Endothelial cell of umbilical vein (primary cell): Measurements from ENCODE around the gene CD47. TPM values are rescaled to one million over a fixed set of nuclear protein-coding genes. Genes with fewer than 3 reads are reported as not detected.
A peak's percentile ranks its signal among the peaks of the same experiment; 100 is the strongest.

Experiments used
- BruUV-seq: library from RNA; stranded (reverse); fragments of 400-500 nt; replicated peaks from 2 replicates; lab custom pipeline; 2021; lab: Mats Ljungman, UMichigan
- CTCF ChIA-PET: fragments of 300-600, 350-600 bp; sonication (Branson Sonifier 250); formaldehyde crosslinking; loops from one replicate; lab custom pipeline; 2021; ENCODE audit warnings: antibody characterized with exemption, inconsistent platforms; lab: Charles Lee
- POLR2A ChIA-PET: fragments of 300-600, 350-600 bp; sonication (Branson Sonifier 250); formaldehyde crosslinking; loops from one replicate; lab custom pipeline; 2021; ENCODE audit warnings: antibody characterized with exemption, inconsistent platforms; lab: Charles Lee
- DNase-seq: peaks from one replicate; pipeline ENCODE4 v3.0.0-alpha.2; 2011; ENCODE audit warnings: low read depth, low spot score
- FAIRE-seq: peaks from 2 replicates; lab custom pipeline; 2011; peaks lifted over from hg19 to GRCh38; lab: Jason Lieb, UNC
- H2AFZ ChIP-seq: 2 replicates; pipeline ENCODE4 v1.6.0; 2012; ENCODE audit warnings: low read depth, low read length, control low read depth, inconsistent platforms
- H3K27ac ChIP-seq: 2 replicates; pipeline ENCODE4 v1.5.1; 2011; ENCODE audit warnings: low read depth, mild to moderate bottlenecking, control low read depth, low read length, moderate library complexity; ENCODE audit not compliant: insufficient read depth
- H3K27me3 ChIP-seq, 2 experiments: 2 replicates each; pipeline versions ENCODE4 v1.6.0 to v1.6.1; 2011; ENCODE audit warnings: low read length in 2 of 2, mixed read lengths in 1 of 2; ENCODE audit not compliant: control insufficient read depth in 2 of 2, insufficient read depth in 2 of 2
- H3K36me3 ChIP-seq, 2 experiments: 2 replicates in 1 of 2; 3 replicates in 1 of 2; pipeline ENCODE4 v1.5.1; 2011; ENCODE audit warnings: low read length in 2 of 2, mild to moderate bottlenecking in 1 of 2, moderate library complexity in 1 of 2; ENCODE audit not compliant: control insufficient read depth in 2 of 2, insufficient read depth in 2 of 2; ENCODE audit errors: extremely low read depth in 1 of 2
- H3K4me1 ChIP-seq: 3 replicates; pipeline ENCODE4 v1.5.1; 2011; ENCODE audit warnings: mild to moderate bottlenecking, low read length; ENCODE audit not compliant: control insufficient read depth, insufficient read depth; ENCODE audit errors: extremely low read depth
- H3K4me2 ChIP-seq: 2 replicates; pipeline ENCODE4 v1.6.1; 2011; ENCODE audit warnings: low read length, control low read depth, mixed read lengths; ENCODE audit not compliant: insufficient read depth
- H3K4me3 ChIP-seq, 3 experiments: fragments of 200-600 bp in 1 of 3; sonication (generic), shearing (Covaris generic) in 1 of 3; replicated peaks in 1 of 3; 2 replicates each; pipeline ENCODE4 v1.5.1; 2011 to 2016; ENCODE audit warnings: control low read depth in 3 of 3, low read length in 3 of 3, mild to moderate bottlenecking in 2 of 3, inconsistent platforms in 1 of 3, low read depth in 1 of 3, moderate library complexity in 1 of 3; ENCODE audit not compliant: insufficient read depth in 1 of 3
- H3K79me2 ChIP-seq: 2 replicates; pipeline ENCODE4 v1.6.0; 2012; ENCODE audit warnings: low read length, inconsistent platforms; ENCODE audit not compliant: control insufficient read depth, insufficient read depth
- H3K9ac ChIP-seq: replicated peaks from 2 replicates; pipeline ENCODE3; 2011; ENCODE audit warnings: low read length, control low read depth; ENCODE audit not compliant: insufficient read depth; ENCODE audit errors: extremely low read depth
- H3K9me1 ChIP-seq: replicated peaks from 3 replicates; pipeline ENCODE4 v1.6.0; 2011; ENCODE audit warnings: mild to moderate bottlenecking, low read length; ENCODE audit not compliant: control insufficient read depth, insufficient read depth; ENCODE audit errors: extremely low read depth
- H3K9me3 ChIP-seq: replicated peaks from 2 replicates; pipeline ENCODE4 v1.5.1; 2012; ENCODE audit warnings: low read length, inconsistent platforms; ENCODE audit not compliant: control insufficient read depth, insufficient read depth
- H4K20me1 ChIP-seq: replicated peaks from 2 replicates; pipeline ENCODE3; 2011; ENCODE audit warnings: mild to moderate bottlenecking, low read length; ENCODE audit not compliant: control insufficient read depth, insufficient read depth; ENCODE audit errors: extremely low read depth
- CTCF ChIP-seq, 2 donors: IDR thresholded peaks; 1 replicate in 1 of 2; 2 replicates in 1 of 2; pipeline ENCODE4 v1.5.1; 2011; ENCODE audit warnings: low read length in 2 of 2, mild to moderate bottlenecking in 2 of 2, moderate library complexity in 2 of 2, control low read depth in 1 of 2, inconsistent platforms in 1 of 2, low read depth in 1 of 2; ENCODE audit not compliant: insufficient read depth in 1 of 2; ENCODE audit errors: extremely low read depth in 1 of 2
- EZH2 ChIP-seq: IDR thresholded peaks from 2 replicates; pipeline ENCODE4 v1.6.1; 2012; ENCODE audit warnings: borderline replicate concordance, low read depth, mild to moderate bottlenecking, moderate library complexity, low read length, inconsistent platforms; ENCODE audit not compliant: severe bottlenecking
- FOS ChIP-seq: IDR thresholded peaks from 2 replicates; pipeline ENCODE4 v1.6.1; 2011; ENCODE audit warnings: mild to moderate bottlenecking, low read length, moderate library complexity, borderline replicate concordance; ENCODE audit not compliant: insufficient read depth
- GATA2 ChIP-seq: IDR thresholded peaks from 2 replicates; pipeline ENCODE4 v1.7.0; 2011; ENCODE audit warnings: low read depth, mild to moderate bottlenecking, moderate library complexity, mixed read lengths, low read length; ENCODE audit not compliant: insufficient read length, insufficient read depth
- JUN ChIP-seq: IDR thresholded peaks from 2 replicates; pipeline ENCODE4 v1.6.1; 2011; ENCODE audit warnings: borderline replicate concordance, low read depth; ENCODE audit not compliant: insufficient read length, insufficient read depth
- dilution Hi-C: fragments of 300-500 bp; cut with MboI; formaldehyde crosslinking; loops from one replicate; pipeline ENCODE4 v1.15.0; 2019; ENCODE audit warnings: low sequenced_read_pairs; ENCODE audit not compliant: extremely low pct_ligation_motif_present
- intact Hi-C: fragments of 100-400 bp; cut with micrococcal nuclease; formaldehyde crosslinking; loops from one replicate; pipeline ENCODE4 v1.10.0; 2022
- polyA plus RNA-seq, 4 experiments: library from polyadenylated mRNA; depleted of rRNA in 3 of 4; stranded (reverse) in 3 of 4; unstranded in 1 of 4; fragments of >200 nt; gene quantifications; 2 replicates each; pipeline versions ENCODE4 v1.2.1 to v1.2.3, GENCODE V29; 2011 to 2012; ENCODE audit warnings: missing spikeins in 1 of 4
- total RNA-seq: library from RNA; stranded (reverse); gene quantifications from 2 replicates; pipeline ENCODE4 v1.2.3, GENCODE V29; 2021

CD47 gene
- total and polyA plus RNA-seq, 2 donors (not counting 3 experiments of a cell fraction or from before 2014, with no cell fraction given), result 29.3 to 32.2 TPM

DNA sequence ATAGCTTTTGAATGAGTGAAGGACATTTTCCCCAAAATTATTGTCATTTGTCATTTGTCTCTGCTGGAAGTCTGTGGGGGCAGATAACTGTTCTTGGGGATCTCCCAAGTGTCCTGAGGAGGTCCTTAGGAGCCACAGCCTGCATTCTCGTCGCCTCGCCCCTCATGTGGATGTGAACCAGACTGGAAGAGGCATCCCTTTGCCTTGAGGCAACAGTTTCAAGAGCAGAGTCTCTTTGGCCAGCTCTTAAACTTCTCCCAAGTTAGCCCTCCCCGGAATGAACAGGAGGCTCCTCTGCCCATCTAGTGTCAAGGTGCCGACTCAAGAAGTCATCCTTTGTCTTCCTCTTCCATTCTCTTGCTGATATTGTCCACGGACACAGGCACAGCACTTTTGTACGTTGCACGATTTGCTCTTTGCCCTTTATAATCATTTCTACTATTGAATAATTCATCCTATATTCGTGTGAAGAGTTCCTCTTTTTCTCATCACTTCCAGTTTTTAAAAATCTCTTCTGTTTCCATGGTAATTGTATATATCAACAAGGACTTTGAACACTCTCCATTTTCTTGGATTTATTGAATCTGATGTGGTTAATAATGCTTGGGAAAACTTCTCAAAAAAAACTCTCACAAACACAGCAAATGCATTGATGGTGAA is 40.8 kb upstream of the CD47 start:
- H3K4me3 ChIP-seq, result no peak overlapping the region
- peak; percentile 8 for DNase-seq
- H3K27me3 ChIP-seq, result no peaks in the 10 kb centered on the region
- no peak overlapping the region for H2AFZ ChIP-seq
- no peaks in the 10 kb centered on the region for H3K36me3 ChIP-seq
- no peak for FAIRE-seq
- no peak overlapping the region for H3K9ac ChIP-seq
- intact Hi-C loops, result no loop called here
- no peaks in the 10 kb centered on the region for H4K20me1 ChIP-seq
- ChIA-PET CTCF (interaction anchor here (0.7 to 1.3 kb wide), 8 partner anchors 8 to 346 kb away, joined by 3 to 8 read pairs (median 3); no protein-coding TSS in a partner anchor), POLR2A (no interaction called here)
- peaks cover 32% of the 10 kb centered on the region for H3K4me1 ChIP-seq
- H3K9me1 ChIP-seq, result no peaks in the 10 kb centered on the region
- dilution Hi-C loops, result no loop called here
- H3K4me2 ChIP-seq, result no peak overlapping the region
- TF ChIP-seq EZH2, result no peak
- TF ChIP-seq GATA2, result no peak
- H3K79me2 ChIP-seq, result no peaks in the 10 kb centered on the region
- peak overlapping the region; percentile 59 for H3K27ac ChIP-seq
- no TSS peak for BruUV-seq
- H3K9me3 ChIP-seq, result no peaks in the 10 kb centered on the region

GRCh38 chr3:108130701-108131474 is 40.1 kb upstream of the CD47 start:
- no peak for TF ChIP-seq CTCF (IDR thresholded peaks at IDR 0.05; ENCODE audit: extremely low read depth in 1 of 2, insufficient read depth in 1 of 2, low read depth in 1 of 2, low read length in 2 of 2)
- peak; percentile 89 for TF ChIP-seq FOS
- TF ChIP-seq JUN, result peak; percentile 41
- peaks cover 35% of the 10 kb centered on the region for H3K4me1 ChIP-seq
- H3K9me1 ChIP-seq, result no peaks in the 10 kb centered on the region
- FAIRE-seq (peak; percentile 64), DNase-seq (peak; percentile 62)
- CTCF ChIA-PET, result interaction anchor here (0.7 to 1.3 kb wide), 6 partner anchors 9 to 347 kb away, joined by 3 to 8 read pairs (median 3); no protein-coding TSS in a partner anchor
- no peaks in the 10 kb centered on the region for H4K20me1 ChIP-seq
- no peaks in the 10 kb centered on the region for H3K79me2 ChIP-seq
- dilution Hi-C loops (no loop called here), intact Hi-C loops (no loop called here)
- H3K9me3 ChIP-seq, result no peaks in the 10 kb centered on the region
- H3K4me3 ChIP-seq, result no peak overlapping the region
- no peaks in the 10 kb centered on the region for H3K27me3 ChIP-seq
- H3K36me3 ChIP-seq, result no peaks in the 10 kb centered on the region
- POLR2A ChIA-PET, result no interaction called here
- no peak overlapping the region for H2AFZ ChIP-seq
- peak overlapping the region; percentile 59 for H3K27ac ChIP-seq
- H3K9ac ChIP-seq, result no peak overlapping the region
- peak overlapping the region; percentile 19 for H3K4me2 ChIP-seq
- BruUV-seq, result no TSS peak
